NCI-H524 (cell line): ENCODE measurements around the gene ASB18.

Experiments used
- DNase-seq, 2 experiments: peaks; one replicate each; lab custom pipeline; 2025; lab: John Stamatoyannopoulos, UW

The ASB18 gene

DNA sequence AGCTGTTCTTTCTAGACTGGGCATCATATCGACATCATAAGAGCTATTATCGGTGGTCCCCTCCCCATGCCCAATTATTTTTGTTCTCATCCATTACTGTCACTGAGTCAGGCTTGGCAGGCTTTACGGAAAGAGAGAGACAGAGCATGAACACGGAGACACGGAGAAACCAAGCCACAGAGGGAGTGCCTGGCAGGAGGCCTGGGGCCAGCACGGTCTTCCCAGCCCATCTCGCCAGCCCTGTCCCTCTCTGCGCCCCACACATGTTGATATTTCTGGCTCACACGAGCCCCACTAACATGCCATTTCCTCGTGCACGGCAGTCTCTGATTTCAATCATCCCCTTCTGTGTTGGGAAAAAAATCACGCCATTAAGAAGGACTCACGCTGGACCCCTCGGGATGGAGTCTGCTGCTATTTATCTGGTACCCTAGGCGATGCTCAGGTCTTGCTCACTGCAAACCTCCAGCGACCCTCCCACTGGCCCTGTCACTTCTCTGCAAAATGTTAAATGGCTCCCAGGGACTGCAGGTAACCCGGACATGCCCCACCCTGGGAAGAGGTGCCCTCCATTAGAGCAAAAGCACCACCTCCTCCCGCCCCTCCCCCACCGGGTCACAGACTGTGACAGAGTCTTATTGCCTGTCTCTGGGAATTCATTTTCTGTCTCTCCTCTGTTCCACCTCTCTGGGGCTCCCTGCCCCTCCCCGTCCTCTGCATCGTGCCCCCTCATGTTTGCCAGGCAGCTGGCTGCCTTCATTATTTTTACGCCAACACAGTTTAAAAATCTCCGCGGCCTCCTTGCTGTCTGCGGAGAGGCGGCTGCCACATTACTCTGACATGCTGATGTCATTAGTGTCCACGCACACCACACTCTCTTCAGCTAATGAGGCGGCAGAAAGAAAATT is 55.9 kb downstream of the ASB18 start:
- no peak for DNase-seq

DNA sequence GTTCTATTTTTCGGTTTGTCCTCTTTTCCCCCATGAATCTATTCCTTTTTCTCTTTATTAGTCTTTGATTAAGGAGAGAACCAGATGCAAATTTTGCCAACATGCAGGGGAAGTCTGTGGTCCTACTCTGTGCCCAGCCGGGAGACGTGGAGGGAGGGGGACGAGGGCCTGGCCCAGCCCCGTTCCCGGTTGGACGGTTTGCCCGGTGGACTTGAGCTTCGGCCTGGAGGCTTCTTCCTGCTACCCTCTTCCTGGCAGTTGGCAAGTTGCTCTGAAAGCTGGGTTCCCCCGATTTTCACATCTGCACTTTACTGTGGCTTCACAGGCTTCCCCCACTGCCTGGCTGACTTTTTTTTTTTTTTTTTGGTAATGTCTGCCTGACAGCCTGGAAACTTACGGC is 56.7 kb downstream of the ASB18 start:
- DNase-seq = no peak

DNA sequence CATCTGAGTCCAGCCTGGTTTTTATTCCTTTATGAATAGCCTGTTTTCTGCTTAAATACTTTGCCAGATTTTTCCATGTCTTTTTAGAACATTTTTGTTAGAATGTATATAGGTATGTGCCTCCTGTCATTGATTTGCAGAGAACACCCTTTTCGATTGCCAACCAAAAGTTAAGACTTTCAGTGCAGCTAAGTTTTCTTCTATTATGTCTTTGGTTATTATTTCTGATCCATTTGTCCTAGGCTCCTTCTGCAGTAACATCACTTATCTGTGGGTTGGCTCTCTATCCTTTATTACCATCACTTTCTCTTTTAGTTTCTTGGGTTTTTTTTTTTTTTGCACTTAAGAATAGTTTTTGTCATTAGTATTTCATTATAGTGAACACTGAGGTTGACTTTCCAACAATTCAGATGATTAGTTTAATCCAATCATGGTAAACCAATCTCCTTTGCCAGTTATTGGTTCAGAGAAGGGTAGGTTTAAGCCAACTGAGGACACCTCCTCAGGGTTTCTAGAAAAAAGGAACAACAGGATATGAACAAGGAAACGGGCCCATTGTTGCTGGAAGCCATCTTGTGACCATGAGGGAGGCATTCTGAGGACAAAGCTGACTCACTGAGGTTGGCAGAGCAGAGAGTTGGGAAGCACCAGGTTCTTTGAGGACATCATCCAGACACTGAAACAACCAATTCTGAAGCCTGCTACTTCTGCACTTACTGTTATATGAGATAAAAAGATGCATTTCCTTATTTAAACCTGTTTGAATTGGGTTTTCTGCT is 58.1 kb downstream of the ASB18 start:
- DNase-seq = no peak

DNA sequence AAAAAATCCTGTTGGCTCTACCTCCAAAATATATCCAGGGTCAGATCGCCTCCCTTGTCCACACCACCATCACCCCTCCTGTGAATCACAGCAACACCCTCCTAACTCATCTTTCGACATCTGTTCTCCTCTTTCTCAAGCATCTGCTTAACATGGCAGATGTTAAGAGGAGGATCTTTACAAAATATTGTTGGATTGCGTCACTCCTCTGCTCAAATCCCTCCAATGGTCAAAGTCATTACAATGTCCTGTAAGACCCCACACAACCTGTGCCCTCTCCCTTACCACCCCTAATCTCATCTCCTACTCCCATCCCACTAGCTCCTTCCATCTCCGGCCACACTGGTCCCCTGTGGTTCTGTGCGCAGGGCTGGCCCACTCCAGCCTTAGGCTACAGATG is 59.3 kb downstream of the ASB18 start:
- DNase-seq = peak in 1 of 2 experiments; percentile 29

DNA sequence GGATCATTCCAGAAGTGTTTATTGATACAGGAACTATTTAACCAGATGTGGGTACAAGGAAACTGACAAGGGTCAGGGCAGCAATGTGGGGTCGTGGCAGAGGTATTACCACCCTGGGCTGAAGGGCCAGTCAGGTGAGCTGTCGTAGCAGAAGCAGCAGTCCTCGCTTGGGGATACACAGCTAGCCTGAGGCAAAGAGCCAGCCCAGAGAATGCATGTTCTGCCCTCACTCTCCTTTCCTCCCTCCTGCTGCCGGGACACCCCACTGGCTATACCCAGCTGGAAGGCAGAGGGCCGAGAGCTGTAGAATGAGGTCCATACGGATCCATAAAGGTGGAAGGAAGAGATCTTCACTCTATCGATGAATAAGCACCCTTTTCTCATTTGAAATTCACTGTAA is 63.8 kb downstream of the ASB18 start:
- no peak for DNase-seq

DNA sequence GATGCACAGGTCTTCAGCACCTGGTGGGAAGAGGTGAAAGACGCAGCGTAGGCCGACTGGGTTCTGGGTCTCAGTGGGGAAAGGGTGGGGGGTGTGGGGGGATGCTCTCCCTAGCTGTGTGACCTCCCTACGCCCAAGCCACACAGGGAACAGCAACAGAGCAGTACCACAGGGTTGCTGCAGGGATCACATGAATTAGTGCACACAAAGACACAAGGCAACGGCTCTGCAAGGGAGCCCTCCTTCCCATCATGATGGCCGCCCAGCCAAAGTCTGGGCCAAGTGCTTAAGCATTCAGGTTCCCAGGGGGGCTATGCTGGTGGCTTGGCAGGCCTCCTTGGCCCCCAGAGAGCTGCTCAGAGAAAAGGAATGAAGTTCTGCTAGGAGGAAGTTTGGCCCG is 67.8 kb downstream of the ASB18 start:
- no peak for DNase-seq

DNA sequence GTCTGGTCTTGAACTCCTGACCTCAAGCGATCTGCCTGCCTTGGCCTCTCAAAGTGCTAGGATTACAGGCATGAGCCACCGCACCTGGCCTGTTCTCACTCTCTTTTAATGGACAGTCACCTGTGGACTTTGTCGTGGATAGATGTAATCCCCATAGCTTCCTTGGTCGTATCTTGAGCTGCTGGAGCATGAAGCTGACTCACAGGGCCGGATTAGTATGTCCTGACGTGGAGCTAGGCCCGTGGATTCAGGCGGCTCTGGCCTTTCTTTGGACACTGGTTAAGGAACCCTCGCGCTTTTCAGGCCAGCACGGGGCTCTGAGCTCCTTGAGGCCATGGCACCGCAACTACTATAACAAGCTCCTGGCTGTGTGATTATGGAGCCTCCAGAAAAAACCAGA is 68.5 kb downstream of the ASB18 start:
- DNase-seq = no peak

DNA sequence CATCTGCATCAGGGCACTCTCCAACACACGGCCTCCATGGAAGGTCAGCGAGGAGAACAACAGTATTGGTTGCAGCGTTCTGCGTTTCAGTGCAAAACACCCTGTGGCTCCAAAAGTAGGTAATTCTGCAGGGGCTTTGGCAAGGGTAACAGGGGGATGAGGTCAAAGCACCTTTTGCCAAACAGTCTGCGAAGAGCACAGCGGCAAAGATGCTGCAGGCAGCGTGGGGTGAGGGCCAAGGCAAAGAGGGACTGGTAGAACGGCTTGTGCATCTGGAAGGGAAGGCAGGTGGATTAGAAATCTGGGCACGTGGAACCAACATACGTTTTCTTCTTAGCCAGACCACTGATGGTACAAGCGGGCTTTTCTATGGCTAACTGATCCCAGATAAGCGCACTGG is 69.4 kb downstream of the ASB18 start:
- no peak for DNase-seq

DNA sequence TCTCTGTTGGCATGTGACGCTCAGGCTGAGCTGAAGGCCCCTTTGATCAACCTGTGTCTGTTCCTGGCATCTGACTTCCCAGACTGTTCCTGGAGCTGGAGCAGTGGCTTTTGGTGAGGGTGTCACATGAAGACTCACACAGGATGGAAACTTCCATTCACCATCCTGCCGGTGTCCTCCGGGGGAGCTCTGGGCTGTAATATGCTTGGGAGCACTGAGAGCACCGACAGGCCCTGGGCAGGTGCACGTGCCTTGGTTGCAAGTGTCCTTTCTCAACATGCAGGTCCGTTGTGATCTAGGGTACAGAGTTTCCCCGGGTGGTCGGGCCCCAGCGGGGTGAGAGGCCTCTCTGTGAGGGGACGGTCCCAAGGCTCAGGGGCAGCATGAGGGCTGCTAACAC is 71.2 kb downstream of the ASB18 start:
- DNase-seq = no peak

DNA sequence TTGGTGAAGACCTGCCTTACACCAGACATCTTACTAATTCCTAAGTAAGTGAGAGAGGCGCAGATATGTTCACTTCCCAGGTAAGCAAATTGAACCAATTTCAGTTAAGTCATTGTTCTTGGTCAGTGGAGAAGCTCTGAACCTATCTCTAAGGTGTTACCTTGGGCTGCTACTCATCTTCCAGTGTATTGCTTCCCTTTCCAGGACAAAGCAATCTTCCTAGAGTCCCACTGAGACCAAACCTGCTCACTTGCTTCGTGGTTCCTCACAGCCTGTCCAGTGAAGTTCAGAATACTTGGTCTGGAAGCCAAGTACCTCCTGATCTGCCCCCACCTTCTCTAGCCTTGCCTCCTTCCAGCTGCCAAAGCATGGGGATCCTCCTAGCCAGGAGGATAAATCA is 73.5 kb downstream of the ASB18 start:
- no peak for DNase-seq

DNA sequence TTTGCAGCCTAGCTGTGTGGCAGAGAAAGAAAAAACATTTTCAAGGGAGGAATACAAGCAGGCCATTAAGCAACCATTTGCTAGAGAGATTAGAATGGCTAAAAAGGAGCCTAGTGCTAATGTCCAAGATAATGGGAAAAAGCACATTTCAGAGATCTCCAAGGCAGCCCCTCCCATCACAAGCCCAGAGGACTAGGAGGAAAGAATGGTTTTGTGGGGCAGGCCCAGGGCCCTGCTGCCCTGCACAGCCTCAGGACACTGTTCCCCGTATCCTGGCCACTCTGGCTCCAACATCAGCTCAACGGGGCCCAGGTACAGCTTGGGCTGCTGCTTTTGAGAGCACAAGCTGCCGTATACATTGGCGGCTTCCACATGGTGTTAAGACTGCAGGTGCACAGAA is 79.5 kb downstream of the ASB18 start:
- no peak for DNase-seq

DNA sequence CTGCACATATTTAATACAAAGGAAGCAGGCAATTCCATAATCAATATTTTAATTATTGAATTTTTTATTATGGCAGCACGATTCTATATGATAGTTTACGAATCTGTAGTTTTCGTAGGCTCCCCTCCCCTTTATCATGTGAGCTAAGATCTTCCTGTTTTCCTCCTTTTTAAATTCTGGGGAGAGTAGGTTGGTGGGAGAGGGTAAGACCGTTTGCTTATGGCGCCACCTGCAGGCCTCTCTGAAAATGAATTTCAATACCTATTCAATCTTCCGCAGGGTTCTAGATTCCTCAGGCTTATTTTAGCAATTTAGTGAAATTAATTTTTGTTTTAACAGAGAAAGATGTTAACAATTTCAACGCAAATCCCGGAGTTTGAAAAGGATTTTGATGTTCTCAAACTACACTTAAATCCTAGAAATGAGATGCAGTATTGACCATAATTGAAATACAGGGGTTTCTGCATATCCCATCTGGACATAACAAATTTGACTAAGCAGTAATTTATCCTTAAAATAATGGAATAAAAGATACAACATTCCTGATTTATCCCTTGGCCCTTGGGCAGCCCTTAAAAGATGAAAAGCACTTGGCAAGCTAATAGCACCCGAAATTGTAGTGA is 83.3 kb downstream of the ASB18 start:
- DNase-seq = peak in 1 of 2 experiments; percentile 64

DNA sequence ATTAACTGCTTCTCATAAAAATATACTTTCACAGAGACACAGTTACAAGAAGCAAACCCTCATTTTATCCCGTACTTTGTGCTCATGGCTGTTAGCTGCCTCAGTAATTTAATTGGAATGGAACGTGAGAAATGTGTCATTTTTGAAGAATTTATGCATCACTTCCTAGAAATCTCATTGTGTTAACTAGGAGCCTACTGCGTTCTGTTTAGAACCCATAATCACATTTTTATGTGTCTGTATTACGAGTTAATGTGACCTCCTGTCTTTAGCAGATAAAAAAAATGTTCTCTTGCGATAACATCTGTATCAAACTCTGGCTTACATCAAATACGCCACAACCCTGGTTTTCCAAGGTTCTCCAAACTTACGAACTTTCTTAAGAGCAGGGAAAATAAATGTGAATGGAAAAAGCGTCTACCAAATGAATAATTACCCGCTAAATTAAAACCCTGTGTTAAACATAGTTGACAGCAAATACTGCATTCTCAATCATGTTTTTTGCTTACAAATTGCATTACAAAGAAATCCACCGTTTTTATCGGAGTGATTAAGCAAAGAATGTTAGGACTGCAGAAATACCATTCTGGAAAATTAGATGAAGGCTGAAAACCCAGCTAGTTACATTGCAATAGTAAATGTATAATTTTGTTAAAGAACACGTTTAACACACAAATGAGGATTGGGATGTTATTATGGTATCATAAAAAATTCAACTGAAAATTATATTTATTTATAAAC is 84.0 kb downstream of the ASB18 start:
- no peak for DNase-seq

DNA sequence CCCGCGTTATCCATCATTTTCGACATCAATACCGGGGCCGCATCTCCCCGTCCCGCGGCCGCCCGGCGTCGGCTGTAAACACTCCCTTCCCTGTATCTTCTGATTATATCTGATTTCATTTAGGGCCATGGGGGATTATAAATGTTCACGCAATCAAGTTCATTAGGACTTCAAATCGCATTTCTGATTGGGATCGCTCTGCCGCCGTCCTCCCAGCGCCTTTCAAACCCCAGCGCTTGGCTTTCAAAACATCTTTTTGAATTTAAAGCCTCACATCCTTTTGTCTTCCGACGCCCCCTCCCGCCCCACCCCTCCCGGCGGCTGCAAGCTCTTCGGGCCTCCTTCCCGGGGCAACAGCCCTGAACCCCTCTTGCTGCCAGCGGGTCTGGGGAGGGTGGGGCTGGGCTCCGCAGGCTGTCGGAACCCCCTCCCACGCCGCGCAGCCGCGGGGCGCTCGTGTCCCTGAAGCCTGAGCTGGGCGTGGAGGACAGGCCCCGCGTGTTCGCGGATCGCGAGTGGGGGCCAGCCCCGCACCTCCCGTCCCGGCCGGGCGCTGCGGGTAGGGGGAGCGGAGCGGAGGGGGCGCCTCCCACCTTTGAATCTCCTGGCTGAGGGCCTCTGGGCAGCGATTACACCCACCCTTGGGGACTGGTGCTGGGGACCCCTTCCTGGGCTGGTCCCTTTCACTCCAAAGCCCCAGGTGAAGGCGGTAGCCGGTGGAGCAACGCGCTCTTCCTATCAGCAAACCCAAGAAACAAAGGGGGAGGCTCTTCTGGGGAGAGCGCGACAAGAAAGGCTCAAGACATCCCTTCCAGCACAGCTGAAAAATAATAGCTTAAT is 84.8 kb downstream of the ASB18 start:
- DNase-seq = peak in 1 of 2 experiments; percentile 29

DNA sequence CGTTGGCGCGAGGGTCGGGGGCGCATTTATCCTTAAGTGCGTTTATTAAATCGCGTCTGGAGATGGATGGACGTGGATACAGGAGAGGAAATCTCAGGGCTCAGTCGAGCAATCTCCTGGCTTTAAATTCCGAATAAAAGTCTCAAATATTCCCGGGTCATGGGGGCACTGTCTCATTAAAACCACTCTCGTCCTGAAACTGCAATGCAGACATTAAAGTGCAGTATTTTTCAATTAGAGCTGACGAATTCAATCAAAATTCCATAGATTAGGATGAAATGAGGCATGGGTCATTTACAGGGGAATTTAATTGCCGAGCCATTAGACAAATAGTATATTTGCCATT is 85.3 kb downstream of the ASB18 start:
- DNase-seq = peak in 1 of 2 experiments; percentile 40

DNA sequence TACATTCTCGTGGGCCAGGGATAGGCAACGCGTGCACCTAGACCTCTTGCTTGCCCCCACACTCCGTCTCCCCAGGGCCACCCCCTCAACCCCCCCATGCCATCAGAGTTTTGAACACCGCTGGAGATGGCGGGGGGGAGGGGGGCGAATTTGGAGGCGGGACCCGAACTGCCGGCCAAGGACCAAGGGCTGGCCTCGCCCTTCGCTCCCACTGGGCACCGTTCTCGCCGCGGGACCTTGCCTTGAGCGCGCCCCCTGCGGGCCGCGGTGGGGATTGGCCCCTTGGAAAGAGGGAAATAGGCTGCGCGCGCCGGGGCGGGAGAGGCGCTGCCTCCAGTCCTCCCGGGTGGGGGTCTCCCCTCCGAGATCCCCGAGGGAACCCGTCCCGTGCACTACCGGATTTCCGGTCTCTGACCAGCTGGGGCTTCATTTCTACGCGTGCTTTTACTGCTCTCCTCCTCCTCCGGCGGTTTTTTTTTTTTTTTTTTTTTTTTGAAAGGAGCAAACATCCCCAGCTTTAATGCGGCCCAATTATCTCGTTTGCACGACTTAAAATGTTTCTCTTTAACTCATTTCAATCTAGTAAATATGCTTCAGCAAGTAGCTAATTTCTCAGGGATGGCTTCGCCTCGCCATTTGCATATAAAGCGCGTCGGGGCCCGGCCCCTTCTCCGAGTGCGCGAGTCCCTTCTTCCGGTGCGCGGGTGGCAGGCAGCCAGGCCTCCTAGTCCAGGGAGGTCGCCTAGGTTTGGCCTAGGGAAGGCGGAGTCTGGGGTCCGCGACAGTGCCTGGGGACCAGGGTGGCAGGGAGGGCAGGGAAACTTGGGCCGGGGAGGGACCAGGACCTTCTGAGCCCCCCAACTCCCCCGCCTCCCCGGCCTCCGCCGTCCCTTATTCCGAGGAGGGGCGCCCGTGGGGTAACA is 86.0 kb downstream of the ASB18 start:
- DNase-seq = peak; percentile 78 to 90

DNA sequence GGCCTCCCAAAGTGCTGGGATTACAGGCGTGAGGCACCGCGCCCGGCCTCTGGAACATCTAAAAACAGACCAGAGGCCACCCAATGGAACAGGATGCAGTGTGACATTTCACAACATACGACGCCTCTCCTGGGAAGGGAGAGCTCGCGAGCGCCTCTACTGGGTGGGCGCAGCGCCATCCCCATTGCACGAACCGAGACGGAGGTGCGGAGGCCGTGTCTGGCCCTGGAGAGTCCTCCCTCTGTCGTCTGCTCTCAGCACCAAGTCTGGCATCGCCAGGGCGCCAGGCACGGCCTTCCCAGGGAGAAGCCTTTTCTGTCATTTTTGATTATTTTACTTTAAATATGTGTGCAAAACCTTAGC is 86.6 kb downstream of the ASB18 start:
- DNase-seq = peak; percentile 43 to 69

DNA sequence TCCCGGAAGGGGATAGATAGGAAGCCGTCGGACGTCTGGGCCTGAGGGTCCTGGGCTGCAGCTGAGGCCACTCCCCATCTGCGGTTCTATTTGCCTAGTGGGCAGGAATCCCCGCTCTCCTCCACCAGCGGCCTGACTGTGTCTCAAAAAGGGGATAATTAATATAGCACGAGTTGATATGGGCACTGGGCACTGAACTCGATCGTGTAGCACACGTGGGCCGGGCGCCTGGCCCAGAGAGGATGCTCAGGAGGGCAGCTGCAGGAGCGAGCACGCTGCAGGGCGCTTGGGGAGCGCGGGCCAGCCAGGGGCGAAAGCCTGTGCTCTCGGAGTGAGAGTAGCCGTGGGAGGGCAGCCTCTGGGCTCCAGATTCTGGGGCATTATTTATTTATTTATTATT is 87.3 kb downstream of the ASB18 start:
- DNase-seq = no peak

DNA sequence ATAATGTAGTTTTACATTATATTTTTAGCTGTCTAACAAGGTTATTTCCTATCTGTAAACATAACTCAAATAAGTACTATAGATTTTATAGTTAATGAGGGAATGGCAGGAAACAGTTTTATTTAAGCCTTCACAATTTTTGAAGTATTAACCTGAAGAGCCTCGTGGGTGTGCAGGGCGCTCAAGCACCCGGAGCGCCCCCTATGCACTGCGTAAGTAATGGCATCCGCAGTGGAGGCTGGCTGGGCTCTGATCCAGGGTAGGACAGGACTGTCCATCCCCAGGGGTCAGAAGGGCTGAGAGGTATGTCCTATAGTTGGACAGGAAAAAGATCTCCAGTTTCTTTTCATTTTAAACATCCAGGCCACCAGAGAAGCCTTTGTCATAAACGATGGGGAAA is 87.8 kb downstream of the ASB18 start:
- peak in 1 of 2 experiments; percentile 37 for DNase-seq

DNA sequence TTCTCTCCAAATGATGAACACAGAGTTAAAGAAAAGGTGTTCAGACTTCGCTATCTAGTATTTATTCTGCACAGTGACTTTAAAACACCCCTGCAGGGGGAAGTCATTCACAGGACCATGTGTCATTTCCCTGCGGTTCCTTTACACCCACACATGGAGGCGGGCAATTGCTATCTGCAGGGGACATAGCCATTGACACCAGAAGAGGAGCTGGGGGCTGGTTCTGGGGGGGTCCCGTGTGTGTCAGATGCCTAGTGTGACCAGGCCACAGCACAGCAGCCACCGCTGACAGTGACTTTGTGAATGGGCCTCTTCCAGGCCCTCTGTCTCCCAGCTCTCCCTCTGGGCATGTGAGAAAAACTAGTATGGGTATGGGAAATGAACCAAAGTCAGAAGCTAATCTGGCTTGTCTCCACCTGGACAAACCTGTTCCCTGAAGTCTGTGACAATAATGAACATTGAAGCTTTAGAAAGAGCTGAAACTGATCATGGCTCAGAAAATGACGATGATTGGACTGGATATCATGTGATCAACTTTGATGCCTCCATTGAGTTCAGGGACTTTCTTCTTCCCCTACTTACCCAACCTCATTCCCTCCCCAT is 88.6 kb downstream of the ASB18 start:
- no peak for DNase-seq
